Activated CD8-positive, alpha-beta memory T cell treated with anti-CD3 and anti-CD28 coated beads, Interleukin-2, amount 50 U/mL, for 24 hours (primary cell): ENCODE data around the gene FHIT.

ENCODE experiments used
- DNase-seq: peaks from one replicate; pipeline ENCODE4 v3.0.0-alpha.2; 2020; ENCODE audit errors: extremely low read depth

The FHIT gene

DNA sequence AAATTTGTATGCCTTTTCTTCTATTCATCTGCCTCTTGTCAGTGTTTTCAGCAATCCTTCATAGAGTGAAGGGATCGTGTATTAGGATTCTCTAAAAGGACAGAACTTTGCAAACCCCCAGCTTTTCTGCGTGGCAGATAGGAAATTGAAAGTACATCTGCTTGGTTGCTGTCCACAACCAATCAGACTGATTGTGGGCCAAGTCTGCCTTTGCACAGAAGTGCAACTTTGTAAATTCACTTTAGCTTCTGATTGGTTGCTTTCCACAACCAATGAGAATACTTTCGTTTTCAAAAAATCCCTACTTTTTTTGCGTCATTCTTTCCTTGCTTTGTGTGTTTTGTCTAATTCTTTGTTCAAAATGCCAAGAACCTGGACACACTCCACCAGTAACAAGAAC, 847.4 kb downstream of the FHIT start:
- no peak for DNase-seq

DNA sequence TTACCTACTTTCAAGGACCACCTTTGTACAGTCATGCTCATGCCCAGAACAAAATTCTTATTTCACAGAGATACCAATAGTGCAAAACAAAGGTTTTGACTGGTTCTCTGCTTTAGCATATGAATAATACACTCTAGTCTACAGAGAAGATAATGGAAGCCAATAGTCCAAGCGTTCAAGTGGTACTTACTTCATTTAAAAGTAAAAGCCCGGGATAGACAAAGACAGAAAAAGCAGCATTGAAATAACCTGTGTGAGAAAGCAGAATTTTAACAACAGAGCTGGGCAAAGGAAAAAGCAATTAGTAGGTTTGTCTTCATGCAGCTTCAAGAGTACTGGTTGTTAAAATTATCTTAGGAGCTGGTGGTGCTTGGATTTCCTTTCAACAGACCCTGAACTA, 848.3 kb downstream of the FHIT start:
- no peak for DNase-seq

DNA sequence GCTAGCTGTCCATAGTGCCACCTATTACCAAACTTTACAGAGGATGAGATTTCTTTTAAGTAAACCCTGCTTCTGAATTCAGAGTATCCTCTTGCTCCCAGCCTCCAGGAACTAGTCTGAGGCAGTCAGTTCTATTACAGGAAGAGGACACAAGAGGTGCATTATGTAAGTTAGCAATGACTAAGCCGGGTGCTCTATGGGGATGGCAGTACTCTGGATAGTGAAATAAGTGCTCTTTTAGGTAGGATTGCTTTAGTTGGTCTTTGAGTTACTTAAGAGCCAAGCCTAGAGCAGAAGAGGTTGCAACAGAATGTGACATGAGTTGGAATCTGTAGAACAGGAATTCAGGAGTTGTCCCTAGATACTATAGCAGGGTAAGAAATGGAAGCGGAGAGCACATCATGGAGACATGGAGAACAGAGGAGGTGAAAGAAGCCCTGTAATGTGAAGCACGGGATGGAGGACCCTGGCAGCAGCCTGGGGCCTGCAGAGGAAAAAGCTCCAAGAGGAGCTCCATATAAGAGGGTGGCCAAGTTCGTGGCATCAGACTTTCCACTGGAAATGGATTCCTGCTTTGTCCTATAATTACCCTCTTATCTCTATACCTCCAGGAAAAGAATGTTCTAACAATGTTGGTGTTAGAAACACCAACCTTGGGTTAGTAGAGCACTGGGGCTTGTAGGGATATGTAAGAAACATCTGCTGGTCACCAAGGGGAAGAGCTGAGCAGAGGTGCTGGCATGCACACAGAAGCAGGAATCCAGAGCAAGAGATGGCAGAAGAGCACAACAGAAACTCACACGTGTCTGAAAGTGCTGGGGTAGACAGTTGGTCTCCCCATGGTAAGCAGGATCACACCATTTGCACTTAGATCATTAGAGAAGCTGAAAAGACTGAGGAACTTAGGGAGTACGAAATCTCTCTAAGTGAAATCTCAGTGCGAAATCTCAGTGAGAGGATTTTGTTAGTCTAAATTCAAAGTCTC, 851.1 kb downstream of the FHIT start:
- DNase-seq: no peak

DNA sequence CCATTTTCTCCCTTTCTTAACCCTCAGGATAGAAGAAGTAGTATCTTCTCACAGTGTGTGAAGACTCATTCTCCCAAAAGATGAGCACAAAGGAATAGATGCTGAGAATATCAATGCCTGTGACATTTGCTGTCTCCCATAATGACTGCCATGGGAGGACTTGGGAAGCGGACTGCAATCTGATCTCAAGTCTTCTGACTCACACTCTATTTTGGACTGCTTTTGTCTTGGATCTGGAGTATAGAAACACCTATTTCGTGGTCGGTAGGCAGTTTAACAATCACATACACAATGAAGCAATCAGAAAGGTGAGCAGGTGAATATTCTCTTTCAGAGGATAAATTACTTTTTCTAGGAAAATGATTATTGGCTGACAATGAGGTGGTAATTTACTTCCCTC, 852.0 kb downstream of the FHIT start:
- DNase-seq: no peak

DNA sequence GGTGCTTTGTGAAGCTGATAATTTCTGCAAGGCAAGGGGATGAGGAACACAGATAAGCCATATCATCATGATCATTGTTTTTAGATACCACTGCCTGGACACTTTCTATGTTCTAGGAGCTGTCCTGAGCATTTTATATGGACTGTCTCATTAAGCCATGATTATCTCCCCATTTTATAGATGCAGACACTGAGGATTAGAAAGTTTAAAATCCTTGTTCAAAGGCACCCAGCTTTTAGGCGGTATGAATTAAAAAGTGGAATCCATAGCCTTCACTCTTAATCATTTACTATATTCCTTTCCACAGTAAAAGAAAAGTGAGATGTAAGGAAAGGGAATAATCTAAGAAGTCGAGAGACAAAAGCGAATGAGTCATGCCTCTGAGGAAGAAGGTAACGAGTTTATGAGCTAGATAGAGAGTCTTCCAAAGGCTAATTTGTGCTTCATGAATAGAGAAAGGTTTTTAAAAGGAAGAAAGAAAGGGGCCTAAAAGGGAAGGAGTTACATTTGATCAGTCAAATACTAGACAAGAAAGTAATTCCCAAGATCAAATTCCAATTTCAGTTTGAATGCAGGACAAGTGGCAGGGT, 856.0 kb downstream of the FHIT start:
- DNase-seq: no peak

DNA sequence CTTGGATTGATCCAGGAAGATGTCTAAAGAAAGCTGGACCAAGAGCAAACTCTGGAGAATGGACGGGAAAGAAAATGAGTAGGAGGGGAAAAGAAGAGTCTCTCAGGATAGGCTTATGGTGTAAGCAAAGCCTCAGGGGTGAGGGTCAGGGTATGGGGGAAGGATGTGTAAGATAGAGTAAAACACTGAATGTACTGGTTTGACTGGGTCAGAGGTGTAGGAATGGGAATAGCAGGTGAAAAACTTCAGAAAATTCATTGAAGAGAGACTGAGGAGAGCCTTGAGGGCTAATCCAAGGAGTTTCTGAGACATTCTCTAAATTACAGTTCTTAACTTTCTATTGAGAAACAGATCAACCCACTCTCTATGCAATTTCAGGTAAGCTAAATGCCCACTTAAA, 857.3 kb downstream of the FHIT start:
- no peak for DNase-seq

DNA sequence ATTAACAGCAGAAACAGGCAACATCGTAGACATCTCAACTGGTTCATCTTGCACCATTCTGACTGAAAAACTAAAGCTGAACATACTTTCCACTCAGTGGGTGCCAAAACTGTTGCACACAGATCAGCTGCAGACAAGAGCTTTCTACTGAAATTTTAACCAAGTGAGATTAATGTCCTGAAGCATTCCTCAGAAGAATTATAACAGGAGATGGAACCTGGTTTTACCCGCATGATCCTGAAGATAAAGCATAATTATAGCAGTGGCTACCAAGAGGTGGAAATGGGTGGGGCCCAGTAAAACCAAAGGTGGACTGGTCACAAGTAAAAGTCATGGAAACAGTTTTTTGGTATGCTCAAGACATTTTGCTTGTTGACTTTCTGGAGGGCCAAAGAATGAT, 858.8 kb downstream of the FHIT start:
- no peak for DNase-seq

DNA sequence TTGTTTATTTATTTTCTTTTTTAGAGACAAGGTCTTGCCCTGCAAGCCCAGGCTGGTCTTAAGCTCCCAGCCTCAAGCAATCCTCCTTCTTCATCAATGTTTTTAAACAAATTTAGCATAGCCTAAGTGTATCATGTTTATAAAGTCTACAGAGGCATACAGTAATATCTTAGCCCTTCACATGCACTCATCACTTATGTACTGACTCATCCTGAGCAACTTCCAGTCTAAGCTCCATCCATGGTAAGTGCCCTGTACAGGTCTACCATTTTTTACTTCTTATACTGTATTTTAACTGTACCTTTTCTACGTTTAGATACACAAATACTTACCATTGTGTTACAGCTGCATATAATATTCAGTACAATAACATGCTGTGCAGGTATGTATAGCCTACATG, 860.0 kb downstream of the FHIT start:
- DNase-seq: no peak

DNA sequence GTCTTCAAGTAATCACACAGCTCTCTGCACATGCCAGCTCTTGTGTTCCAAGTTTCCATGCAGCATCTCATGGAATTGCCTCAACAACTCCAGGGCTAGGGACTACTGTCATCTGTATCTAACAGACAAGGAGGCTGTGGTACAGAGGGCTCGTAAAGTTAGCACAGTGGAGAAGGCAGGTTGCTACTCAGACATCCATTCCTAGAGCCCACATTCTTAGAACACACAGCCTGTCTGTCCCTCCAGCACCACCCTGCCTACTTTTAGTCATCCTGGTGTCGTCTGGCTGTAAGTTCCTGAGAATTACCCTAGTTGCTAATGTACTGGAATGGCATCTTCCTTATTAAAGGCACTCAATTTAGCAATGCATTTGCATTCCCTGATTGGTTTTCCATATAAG, 862.5 kb downstream of the FHIT start:
- DNase-seq: no peak

DNA sequence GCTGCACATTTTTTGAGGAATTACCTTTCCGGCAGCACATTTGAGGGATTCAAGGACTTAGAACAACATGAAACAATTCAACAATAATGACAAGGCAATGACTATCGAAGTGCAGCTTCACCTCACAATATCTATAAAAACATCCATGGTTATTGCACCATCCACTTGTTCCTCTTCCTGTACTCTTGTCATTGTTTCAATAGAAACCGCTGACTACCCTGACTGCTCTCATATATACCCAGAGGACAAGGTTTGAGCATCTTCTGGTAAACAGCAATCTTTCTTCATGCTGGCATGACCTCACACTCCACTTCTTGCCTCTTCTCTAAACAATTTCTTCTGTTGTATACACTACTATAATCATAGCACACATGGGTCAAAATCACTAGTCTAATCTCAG, 864.9 kb downstream of the FHIT start:
- DNase-seq: no peak

DNA sequence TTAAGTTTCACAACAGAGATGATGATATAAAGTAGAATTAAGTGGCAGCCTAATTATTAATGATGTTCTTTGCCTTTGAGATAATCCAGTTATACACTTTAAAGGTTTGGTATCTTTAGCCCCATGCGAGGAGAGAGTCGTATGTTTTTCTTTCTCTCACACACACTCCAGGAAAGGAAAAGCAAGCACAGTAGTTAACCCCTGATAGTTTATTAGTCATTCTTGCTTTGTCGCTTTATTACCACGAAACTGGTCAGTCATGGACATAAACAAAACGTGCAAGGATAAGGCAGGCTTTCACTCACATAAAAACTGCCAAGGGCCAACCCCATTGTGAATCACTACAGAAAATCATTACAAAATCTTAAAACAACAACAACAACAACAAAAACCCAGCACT, 866.9 kb downstream of the FHIT start:
- no peak for DNase-seq

DNA sequence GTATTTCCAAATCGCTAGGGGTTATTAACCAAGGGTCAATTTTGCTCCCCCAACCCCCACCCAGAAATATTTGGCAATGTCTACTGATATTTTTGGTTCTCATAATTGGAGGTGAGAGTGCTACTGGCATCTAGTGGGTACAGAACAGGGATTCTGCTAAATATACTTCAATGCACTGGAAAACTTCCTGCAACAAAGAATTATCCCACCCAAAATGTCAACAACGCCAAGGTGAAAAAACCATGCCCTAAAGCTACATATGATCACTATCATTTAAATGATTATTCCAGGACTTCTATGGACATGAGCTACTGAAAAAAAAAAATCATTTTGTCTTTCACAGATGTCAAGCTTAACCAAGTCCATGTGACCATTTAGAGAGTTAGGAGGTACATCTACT, 867.9 kb downstream of the FHIT start:
- no peak for DNase-seq

DNA sequence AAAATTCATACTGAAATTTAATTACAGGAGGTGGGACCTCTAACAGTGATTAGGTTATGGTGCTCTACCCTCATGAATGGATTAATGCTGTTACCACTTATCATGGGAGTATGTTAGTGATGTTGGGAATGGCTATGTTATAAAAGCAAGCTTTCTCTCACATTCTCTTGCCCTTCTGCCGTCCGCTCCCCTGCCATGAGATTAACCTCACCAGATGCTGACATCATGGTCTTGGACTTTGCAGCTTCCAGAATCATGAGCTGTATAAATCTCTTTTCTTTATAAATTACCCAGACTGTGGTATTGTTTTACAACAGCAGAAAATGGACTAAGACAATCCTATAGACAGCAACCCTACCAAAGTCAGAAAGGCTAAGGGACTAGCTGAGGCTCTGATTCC, 884.8 kb downstream of the FHIT start:
- DNase-seq: no peak

DNA sequence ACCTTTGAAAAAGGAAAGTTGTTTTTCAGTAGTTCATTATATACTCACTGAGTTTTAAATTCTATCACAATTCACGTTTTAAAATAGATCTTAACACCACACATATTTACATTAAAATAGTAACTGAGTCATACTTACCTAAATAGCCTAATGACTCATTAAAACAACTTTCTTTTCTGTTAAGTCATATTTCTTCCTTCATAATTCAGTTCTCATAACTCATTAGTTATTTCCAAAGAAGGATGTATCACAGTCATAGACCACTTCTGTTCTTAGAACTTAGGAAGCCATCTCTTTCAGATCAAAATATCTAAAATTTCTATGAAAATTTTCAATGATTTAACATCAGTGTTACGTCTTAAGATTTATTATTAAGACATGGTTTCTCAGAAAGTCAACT, 885.9 kb downstream of the FHIT start:
- no peak for DNase-seq

DNA sequence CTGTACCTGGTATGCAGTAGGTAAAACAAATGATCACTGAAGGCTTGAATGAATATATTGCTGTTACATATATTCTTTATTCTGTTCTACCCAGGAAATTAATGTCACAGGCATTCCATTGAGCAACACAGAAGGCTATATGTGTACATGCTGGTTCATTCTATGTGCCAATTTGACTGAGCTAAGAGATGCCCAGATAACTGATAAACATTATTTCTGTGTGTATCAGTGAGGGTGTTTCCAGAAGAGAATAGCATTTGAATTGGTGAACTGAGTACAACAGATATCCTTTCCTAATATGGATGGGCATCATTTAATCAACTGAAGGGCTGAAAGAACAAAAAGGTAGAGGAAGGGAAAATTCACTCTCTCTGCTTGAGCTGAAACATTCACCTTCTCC, 886.8 kb downstream of the FHIT start:
- DNase-seq: no peak

DNA sequence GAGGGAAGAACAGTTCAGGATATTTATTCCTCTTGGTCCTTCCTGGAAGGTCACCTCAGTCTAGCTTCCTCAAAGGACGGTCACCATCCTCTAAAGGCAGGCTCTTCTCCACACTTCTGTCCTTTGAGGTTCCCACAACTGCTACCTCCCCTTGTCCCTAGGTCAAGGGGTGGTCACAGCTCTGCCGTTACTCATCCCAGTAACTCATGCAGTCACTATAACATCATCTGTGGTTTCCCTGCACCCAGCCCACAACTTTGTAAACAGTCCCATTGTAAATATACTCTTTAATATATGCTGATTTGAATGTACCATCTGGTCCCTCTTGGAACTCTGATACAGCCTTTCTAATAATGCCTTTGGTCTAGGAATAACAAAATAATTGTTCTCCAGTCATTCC, 887.4 kb downstream of the FHIT start:
- DNase-seq: no peak

DNA sequence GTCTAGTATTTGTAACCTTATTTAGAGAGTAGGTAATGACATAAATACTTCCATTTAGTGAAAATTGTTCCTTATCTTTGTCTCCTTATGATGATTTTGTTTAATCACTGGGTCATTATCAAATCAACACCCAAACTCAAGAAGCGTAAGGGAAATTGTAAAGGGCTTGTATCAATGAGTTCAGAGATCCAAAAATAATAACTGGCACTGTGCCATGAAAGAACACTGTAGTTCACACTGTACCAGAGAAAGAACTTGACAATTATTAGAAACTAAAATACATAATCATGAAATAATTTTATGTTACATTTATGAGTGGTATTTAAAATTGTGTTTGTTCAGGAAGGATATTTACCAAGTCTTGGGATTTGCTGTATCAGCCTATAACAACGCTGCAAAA, 895.4 kb downstream of the FHIT start:
- no peak for DNase-seq

DNA sequence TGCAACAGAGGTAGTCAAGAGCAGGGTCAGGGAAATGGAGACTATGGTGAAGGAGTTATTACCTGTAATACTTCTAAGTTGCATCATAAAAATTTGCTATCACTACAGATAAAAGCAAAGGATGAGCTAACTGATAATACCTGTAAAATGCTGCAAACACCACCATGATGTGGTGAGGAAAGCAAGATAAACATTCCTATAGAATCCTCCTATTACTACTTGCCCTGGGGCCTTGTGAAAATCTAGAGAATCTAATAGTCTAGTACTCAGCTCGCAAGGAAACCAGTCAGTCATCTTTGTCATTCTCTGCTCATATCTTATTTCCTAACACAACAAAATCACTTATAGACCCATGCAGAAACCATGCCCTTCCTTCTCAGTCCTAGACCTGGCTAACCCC, 899.8 kb downstream of the FHIT start:
- DNase-seq: no peak

DNA sequence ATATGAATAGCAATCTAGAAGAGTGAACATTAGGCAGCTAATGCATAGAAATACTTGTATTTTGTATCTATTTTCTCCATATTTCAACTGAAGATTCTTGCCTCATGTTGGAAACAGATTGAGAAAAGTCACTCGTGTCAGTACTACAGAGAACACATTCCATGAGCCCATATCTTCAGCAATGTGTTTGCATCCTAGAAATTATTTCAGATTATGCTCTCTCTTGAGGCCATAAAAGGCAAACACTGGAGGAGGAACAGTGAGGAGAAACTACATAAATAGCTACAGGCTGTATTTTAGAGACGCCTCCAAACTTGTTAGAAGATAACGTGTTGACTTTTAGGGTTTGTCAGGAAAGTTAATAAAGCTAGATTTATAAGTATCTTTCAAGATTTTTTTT, 906.9 kb downstream of the FHIT start:
- DNase-seq: no peak

DNA sequence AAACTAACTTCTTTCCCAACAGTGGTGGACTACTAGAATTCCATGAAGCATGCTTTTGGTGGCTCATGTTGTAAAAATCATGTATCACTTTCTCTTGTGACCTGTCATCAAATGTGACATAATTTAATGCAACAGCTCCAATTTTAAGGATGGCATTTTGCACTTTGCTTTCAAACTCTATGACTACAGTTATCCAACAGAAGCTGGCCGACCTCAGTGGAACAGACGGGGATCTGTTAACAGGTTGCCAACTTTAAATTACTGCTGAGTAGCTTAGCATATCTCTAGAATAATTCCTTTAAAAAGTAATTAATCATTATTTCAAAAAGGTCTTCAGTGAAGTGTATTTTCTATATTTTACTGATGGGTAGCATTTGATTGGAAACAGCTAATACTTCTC, 907.4 kb downstream of the FHIT start:
- DNase-seq: no peak

DNA sequence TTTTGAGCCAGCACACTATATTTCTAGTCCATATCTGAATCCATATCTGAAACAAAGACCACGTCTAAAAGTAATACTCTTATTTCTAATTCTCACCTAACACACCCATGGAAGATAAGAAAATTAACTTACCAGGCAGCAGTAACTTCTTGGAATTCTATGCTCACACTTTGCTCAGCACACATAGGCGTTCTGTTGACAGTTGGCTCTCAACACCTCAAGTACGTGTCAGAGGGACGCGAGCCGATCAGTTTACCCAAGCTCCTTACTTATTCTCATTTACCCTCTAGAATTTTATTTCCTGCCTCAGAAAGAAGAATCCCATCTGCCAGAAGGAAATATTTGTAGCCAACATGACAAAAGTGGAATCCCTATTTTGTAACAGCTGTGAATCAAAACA, 911.9 kb downstream of the FHIT start:
- no peak for DNase-seq

DNA sequence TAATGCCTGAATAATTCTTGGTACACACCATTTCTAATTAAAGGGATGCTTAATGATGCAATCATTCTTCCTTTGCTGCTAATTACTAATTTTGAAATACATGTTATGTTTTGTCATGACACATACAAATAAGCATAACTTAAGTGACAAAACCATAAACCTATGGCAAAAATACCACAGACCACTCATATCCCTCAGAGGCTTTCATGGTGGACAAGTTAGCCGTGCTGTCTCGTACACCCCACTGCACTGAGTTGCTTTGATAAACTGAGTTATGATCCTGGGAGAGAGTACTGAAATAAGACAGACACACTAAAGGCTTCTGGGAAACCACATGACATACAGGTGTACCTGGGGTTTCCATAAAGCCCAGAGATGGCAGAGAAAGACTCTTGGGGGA, 913.8 kb downstream of the FHIT start:
- DNase-seq: no peak

DNA sequence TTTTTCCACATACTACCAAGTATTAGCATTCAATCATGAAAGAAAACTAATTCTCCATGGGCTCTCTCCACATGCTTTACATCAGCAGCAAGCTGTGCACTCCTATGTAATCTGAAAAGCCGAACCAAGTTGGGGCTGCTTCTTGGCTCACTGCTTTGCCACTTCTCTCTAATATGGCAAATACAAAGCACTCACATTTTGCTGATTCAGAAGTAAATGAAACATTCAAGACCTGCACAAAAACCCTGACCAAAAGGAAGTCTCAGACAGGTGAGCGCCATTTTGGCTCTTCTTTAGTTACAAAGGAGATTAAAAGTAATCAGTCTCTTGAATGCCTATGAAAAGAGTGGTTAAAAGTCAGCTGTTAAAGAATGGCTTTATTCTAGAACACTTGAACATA, 915.2 kb downstream of the FHIT start:
- no peak for DNase-seq

DNA sequence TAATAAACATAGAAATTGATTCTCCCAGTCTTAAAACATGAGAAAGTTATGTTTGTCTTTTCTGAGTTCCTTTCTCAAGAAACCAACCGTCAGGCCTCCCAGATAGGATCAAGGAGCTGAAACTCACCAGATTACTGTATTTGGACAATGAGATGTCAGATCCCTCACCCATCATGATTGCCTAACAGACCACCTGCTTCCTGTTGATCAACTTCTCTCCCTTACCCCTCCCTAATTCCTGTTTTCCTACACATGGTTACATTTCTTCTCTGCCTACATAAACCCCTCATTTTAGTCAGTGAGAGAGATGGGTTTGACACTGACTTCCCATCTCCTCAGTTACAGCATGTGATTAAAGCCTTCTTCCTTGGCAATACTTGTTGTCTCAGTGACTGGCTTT, 917.5 kb downstream of the FHIT start:
- no peak for DNase-seq
